Ovary (tissue), 9 donors: ENCODE data around the gene ZNF280D. TPM values are rescaled to one million over a fixed set of nuclear protein-coding genes. Genes with fewer than 3 reads are reported as not detected.

Experiments
- DNase-seq, 5 donors: peaks; one replicate each; pipeline ENCODE4 v3.0.0-alpha.2; 2019 to 2020
- H3K27ac ChIP-seq, 2 donors: fragments of 200-600 bp; one replicate each; pipeline versions ENCODE4 v1.5.1 to v1.8.0; 2019 to 2022
- H3K27me3 ChIP-seq: fragments of 200-600 bp; one replicate; pipeline ENCODE4 v1.8.0; 2022
- H3K36me3 ChIP-seq: fragments of 200-600 bp; sonication (generic); one replicate; pipeline ENCODE4 v1.5.1; 2019
- H3K4me1 ChIP-seq: one replicate; pipeline ENCODE4 v1.8.1; 2013; ENCODE audit warnings: mild to moderate bottlenecking, moderate library complexity; ENCODE audit not compliant: insufficient read depth
- H3K4me3 ChIP-seq: fragments of 200-600 bp; sonication (generic); one replicate; pipeline ENCODE4 v1.5.1; 2017
- H3K9me3 ChIP-seq, 2 donors: fragments of 200-600 bp in 1 of 2; sonication (generic) in 1 of 2; one replicate each; pipeline versions ENCODE4 v1.5.1 to v1.8.1; 2013 to 2019; ENCODE audit warnings: mild to moderate bottlenecking in 1 of 2, moderate library complexity in 1 of 2
- EP300 ChIP-seq: sonication (generic); formaldehyde crosslinking; IDR thresholded peaks from one replicate; pipeline ENCODE4 v1.6.1; 2017; ENCODE audit warnings: antibody characterized with exemption
- POLR2A ChIP-seq: fragments of 450-650 bp; IDR thresholded peaks from one replicate; pipeline ENCODE4 v1.6.1; 2017; ENCODE audit warnings: antibody characterized with exemption, mild to moderate bottlenecking, moderate library complexity
- WGBS, 3 donors: extraction: QIAGEN DNeasy Blood & Tissue Kit in 1 of 3; methylation state at CpG; one replicate each; pipeline versions ENCODE4 v1.1.5 to v1.1.7; 2013 to 2017; 5-methylcytosine and 5-hydroxymethylcytosine counted together
- intact Hi-C, 4 donors: fragments of 100-400 bp; cut with DNase I; formaldehyde crosslinking; loops; one replicate each; pipeline versions ENCODE4 v1.11.0 to v1.15.1; 2022 to 2023
- polyA plus RNA-seq, 2 donors: library from polyadenylated mRNA; stranded (reverse); fragments of 200-250 nt in 1 of 2; fragments of 350-450 nt in 1 of 2; fragmentation: Illumina TruSeq in 1 of 2; extraction: RNeasy Lipid Tissue Mini Kit (QIAGEN cat#74804) in 1 of 2; gene quantifications; one replicate each; pipeline ENCODE4 v1.2.3, GENCODE V29; 2013 to 2014
- total RNA-seq, 7 donors: library from RNA; depleted of rRNA in 2 of 7; stranded (reverse); fragments of >200 nt in 2 of 7; fragmentation: NEBNext Ultra II Directional in 3 of 7; extraction: Animal tissue kit (Norgen Biotek cat#: 25700) in 3 of 7; gene quantifications; one replicate each; pipeline versions ENCODE4 v1.1.0 to v1.2.4, GENCODE V29; 2016 to 2023
- TF ChIP-seq, protein P1 (sequence below), 3 donors: fragments of 450-650 bp in 2 of 3; fragments of 200-600 bp in 1 of 3; IDR thresholded peaks; one replicate each; pipeline versions ENCODE4 v1.5.1 to v1.8.0; 2016 to 2022; ENCODE audit warnings: antibody characterized with exemption in 3 of 3, mild to moderate bottlenecking in 1 of 3
- donor health status: DM: no; HTN: no; CAD: no; lungs with moderate emphysema.
- donor health status: DM: no; HTN: no; CAD: no.
- donor health status: Bipolar disorder and iron deficiency.
- donor health status: DM: yes; HTN: yes; CAD: no.
- donor health status: DM: no; HTN: no; CAD: no.
- donor health status: DM: yes; HTN: yes; CAD: no.

ZNF280D gene
- total and polyA plus RNA-seq, 9 donors = 27.3 to 66.0 (median 50.4) TPM

DNA sequence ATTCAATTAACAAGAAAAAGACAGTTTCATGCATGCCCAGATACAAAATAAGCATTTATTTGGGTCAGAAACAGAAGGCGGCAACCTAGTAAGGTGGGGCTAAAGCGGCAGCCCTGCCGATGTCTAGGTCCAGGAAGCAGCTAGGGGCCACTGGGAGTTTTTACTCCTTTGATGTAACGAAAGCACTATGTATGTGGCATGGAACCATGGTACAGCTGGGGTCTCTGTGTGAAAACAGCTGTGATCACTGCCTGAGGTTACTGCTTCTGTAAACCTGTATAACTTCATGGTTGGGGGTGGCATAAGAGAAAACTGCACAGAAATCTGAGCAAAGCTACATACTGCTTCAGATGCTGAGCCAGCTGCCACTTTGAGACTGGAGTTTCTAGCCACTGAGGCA is 119.5 kb downstream of the ZNF280D start:
- intact Hi-C loops = no loop called here
- TF ChIP-seq, protein P1, sequence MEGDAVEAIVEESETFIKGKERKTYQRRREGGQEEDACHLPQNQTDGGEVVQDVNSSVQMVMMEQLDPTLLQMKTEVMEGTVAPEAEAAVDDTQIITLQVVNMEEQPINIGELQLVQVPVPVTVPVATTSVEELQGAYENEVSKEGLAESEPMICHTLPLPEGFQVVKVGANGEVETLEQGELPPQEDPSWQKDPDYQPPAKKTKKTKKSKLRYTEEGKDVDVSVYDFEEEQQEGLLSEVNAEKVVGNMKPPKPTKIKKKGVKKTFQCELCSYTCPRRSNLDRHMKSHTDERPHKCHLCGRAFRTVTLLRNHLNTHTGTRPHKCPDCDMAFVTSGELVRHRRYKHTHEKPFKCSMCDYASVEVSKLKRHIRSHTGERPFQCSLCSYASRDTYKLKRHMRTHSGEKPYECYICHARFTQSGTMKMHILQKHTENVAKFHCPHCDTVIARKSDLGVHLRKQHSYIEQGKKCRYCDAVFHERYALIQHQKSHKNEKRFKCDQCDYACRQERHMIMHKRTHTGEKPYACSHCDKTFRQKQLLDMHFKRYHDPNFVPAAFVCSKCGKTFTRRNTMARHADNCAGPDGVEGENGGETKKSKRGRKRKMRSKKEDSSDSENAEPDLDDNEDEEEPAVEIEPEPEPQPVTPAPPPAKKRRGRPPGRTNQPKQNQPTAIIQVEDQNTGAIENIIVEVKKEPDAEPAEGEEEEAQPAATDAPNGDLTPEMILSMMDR (IDR thresholded peaks at IDR 0.05) = no peak
- TF ChIP-seq POLR2A (no peak), EP300 (no peak)
- Histone ChIP-seq H3K4me3 (no peak overlapping the region), H3K4me1 (no peaks in the 10 kb centered on the region), H3K27me3 (no peaks in the 10 kb centered on the region), H3K9me3 (no peaks in the 10 kb centered on the region), H3K27ac (no peak overlapping the region), H3K36me3 (no peaks in the 10 kb centered on the region)
- 83 to 92% (median 92%) methylated on average over 4 of the region's 4 CpGs for WGBS, 3 donors
- no peak for DNase-seq

DNA sequence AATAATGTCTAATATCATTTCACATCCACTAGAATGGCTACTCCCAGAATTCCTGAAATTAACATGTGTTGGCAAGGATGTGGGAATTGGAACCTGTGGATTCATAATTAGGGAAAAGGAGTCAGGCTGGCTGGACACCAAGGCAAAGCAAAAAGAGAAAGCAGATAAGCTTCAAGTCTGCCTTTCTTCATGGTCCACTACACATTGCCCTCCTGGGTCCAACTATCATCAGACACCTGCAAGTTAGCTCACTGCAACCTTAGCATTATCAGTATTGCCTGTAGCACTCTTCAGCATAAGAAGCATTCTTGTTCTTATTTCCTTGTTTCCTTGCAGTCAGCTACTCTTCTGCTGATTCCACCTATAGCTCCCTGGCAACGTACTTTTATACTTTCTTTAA is 124.3 kb downstream of the ZNF280D start:
- no peaks in the 10 kb centered on the region for H3K4me1 ChIP-seq
- H3K4me3 ChIP-seq = no peak overlapping the region
- 84 to 94% (median 88%) methylated on average over 1 of the region's 1 CpG for WGBS, 3 donors
- H3K27me3 ChIP-seq = no peaks in the 10 kb centered on the region
- intact Hi-C loops = no loop called here
- H3K36me3 ChIP-seq = no peaks in the 10 kb centered on the region
- no peaks in the 10 kb centered on the region for H3K9me3 ChIP-seq
- no peak overlapping the region for H3K27ac ChIP-seq
- TF ChIP-seq POLR2A = no peak
- no peak for TF ChIP-seq EP300
- TF ChIP-seq, protein P1 (IDR thresholded peaks at IDR 0.05) = no peak
- no peak for DNase-seq

DNA sequence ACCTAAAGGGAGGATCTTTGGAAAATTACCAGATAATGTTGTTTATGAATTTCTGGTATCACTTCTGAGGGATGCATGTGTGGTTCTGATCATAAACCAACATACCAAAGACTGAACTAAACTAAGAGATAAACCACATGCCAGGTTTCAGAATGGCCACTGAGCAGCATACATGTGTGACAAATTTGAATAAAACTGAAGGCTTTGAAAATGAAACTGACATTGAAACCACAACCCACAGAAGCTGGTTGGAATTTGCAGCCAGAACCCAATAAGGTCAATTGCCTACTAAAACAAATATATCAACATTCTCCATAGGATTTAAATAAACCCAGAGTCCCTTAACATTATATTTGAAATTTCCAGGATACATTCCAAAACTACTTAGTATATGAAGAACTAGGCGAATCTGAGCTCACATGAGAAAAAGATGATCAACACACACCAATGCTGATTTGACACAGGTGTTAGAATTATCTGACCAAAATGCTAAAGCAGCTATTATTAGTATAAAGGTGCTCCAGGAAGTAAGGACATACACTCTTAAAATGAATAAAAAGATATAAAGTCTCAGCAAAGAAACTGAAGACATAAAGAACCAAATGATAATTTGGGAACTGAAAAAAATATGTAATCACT is 125.0 kb downstream of the ZNF280D start:
- Histone ChIP-seq H3K27me3 (no peaks in the 10 kb centered on the region), H3K4me1 (no peaks in the 10 kb centered on the region), H3K9me3 (no peaks in the 10 kb centered on the region), H3K4me3 (no peak overlapping the region), H3K27ac (no peak overlapping the region), H3K36me3 (no peaks in the 10 kb centered on the region)
- WGBS, 3 donors = 88 to 96% (median 93%) methylated on average over 1 of the region's 1 CpG
- TF ChIP-seq POLR2A (no peak), EP300 (no peak)
- TF ChIP-seq, protein P1 (IDR thresholded peaks at IDR 0.05) = no peak
- no peak for DNase-seq
- intact Hi-C loops = no loop called here

DNA sequence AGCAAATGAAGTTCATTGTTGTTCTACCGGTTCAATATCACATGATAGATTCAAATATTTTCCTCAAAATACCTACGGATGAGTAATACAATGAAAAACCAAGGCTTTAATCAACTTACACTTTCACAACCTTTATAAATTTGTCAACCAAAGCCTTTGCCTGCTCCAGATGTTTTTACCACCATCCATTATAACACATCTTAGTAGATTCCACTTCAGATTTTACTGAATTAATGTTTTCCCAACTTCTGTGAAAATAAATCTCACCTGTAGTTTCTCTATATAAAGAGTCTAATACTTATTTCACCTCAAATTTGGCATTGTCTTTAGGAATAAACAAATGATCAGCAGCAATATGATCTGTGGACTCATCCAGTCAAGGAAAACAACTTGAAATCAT is 131.1 kb downstream of the ZNF280D start:
- no peaks in the 10 kb centered on the region for H3K36me3 ChIP-seq
- TF ChIP-seq POLR2A = no peak
- TF ChIP-seq, protein P1 (IDR thresholded peaks at IDR 0.05) = no peak
- TF ChIP-seq EP300 = no peak
- 92 to 96% (median 94%) methylated on average over 2 of the region's 2 CpGs for WGBS, 3 donors
- intact Hi-C loops = no loop called here
- no peak overlapping the region for H3K4me3 ChIP-seq
- no peaks in the 10 kb centered on the region for H3K4me1 ChIP-seq
- no peaks in the 10 kb centered on the region for H3K9me3 ChIP-seq
- no peak for DNase-seq
- no peaks in the 10 kb centered on the region for H3K27me3 ChIP-seq
- H3K27ac ChIP-seq = no peak overlapping the region
